GM12878 (cell line): ENCODE results near the gene GARIN5B. TPM values are rescaled to one million over a fixed set of nuclear protein-coding genes. Genes with fewer than 3 reads are reported as not detected.
"Not testable (repeated sequence)": the region's sequence is repeated elsewhere in the genome, so short reads cannot be mapped to it uniquely, and the experiment has no call there.

Source experiments
- ATAC-seq: fragments of 200-7000 bp; cut with Tn5 transposase; 3 replicates; pipeline ENCODE4 v1.9.1; 2020; ENCODE audit warnings: mild to moderate bottlenecking, moderate library complexity
- BruUV-seq: library from RNA; stranded (reverse); fragments of 400-500 nt; replicated peaks from 2 replicates; lab custom pipeline; 2021; lab: Mats Ljungman, UMichigan
- CTCF ChIA-PET: fragments of 300-600 bp; sonication (Branson Sonifier 250); formaldehyde crosslinking; extraction: SDS; loops from one replicate; lab custom pipeline; 2021; ENCODE audit warnings: inconsistent platforms; lab: Yijun Ruan, JAX
- POLR2A ChIA-PET: fragments of 350-600 bp; formaldehyde crosslinking; extraction: SDS; loops from one replicate; lab custom pipeline; 2021; ENCODE audit warnings: inconsistent platforms; lab: Charles Lee
- RAD21 ChIA-PET: fragments of 300-600 bp; sonication (Branson Sonifier 250); formaldehyde crosslinking; loops from one replicate; lab custom pipeline; 2023; ENCODE audit warnings: antibody characterized with exemption; ENCODE audit not compliant: unreplicated experiment; lab: Charles Lee
- SMC1A ChIA-PET: fragments of 300-600 bp; sonication (Branson Sonifier 250); formaldehyde crosslinking; loops from one replicate; lab custom pipeline; 2023; ENCODE audit not compliant: unreplicated experiment, uncharacterized antibody; lab: Charles Lee
- DNase-seq: peaks from one replicate; pipeline ENCODE4 v3.0.0-alpha.2; 2011; ENCODE audit warnings: low read depth, low spot score
- FAIRE-seq: peaks from 3 replicates; lab custom pipeline; 2011; peaks lifted over from hg19 to GRCh38; lab: Jason Lieb, UNC
- H2AFZ ChIP-seq: 2 replicates; pipeline ENCODE4 v1.6.0; 2011; ENCODE audit warnings: low read depth, low read length, control low read depth; ENCODE audit not compliant: control insufficient read depth
- H3K27ac ChIP-seq: 2 replicates; pipeline ENCODE4 v1.5.1; 2011; ENCODE audit warnings: control low read depth; ENCODE audit not compliant: control insufficient read depth, insufficient read depth
- H3K27me3 ChIP-seq, 2 experiments: replicated peaks in 1 of 2; 2 replicates each; pipeline versions ENCODE4 v1.6.0 to v1.6.1; 2011; ENCODE audit warnings: low read length in 1 of 2; ENCODE audit not compliant: control insufficient read depth in 2 of 2, insufficient read depth in 2 of 2
- H3K36me3 ChIP-seq, 2 experiments: 2 replicates each; pipeline ENCODE4 v1.5.1; 2011; ENCODE audit warnings: low read length in 1 of 2; ENCODE audit not compliant: control insufficient read depth in 2 of 2, insufficient read depth in 2 of 2
- H3K4me1 ChIP-seq: 2 replicates; pipeline ENCODE4 v1.6.1; 2011; ENCODE audit warnings: mild to moderate bottlenecking, low read length, moderate library complexity, mixed read lengths; ENCODE audit not compliant: control insufficient read depth, insufficient read depth
- H3K4me2 ChIP-seq: 2 replicates; pipeline ENCODE4 v1.6.0; 2011; ENCODE audit warnings: control low read depth; ENCODE audit not compliant: control insufficient read depth, insufficient read depth
- H3K4me3 ChIP-seq: fragments of 200-600 bp; sonication (generic); 2 replicates; pipeline ENCODE4 v1.5.1; 2016
- H3K79me2 ChIP-seq: 2 replicates; pipeline ENCODE4 v1.6.0; 2011; ENCODE audit warnings: low read length; ENCODE audit not compliant: control insufficient read depth, insufficient read depth
- H3K9ac ChIP-seq: 2 replicates; pipeline ENCODE4 v1.8.0; 2011; ENCODE audit warnings: low read length, control low read depth, mixed read lengths; ENCODE audit not compliant: control insufficient read depth, insufficient read depth
- H3K9me3 ChIP-seq: replicated peaks from 3 replicates; pipeline ENCODE4 v1.5.1; 2011; ENCODE audit warnings: mild to moderate bottlenecking, low read length; ENCODE audit not compliant: control insufficient read depth, insufficient read depth
- H4K20me1 ChIP-seq: 2 replicates; pipeline ENCODE4 v1.6.0; 2011; ENCODE audit not compliant: control insufficient read depth, insufficient read depth
- CREB1 ChIP-seq: IDR thresholded peaks from 2 replicates; pipeline ENCODE4 v1.6.1; 2012; ENCODE audit warnings: low read depth, mild to moderate bottlenecking, inconsistent platforms
- CREM ChIP-seq: IDR thresholded peaks from 2 replicates; pipeline ENCODE4 v1.6.1; 2014; ENCODE audit warnings: antibody characterized with exemption, low read depth
- RCOR1 ChIP-seq: conservative IDR thresholded peaks from 2 replicates; pipeline ENCODE4 v1.6.1; 2012; ENCODE audit warnings: low read depth, low read length, improper control_type of control experiment
- RFX5 ChIP-seq: IDR thresholded peaks from 2 replicates; pipeline ENCODE4 v1.6.1; 2011; ENCODE audit warnings: low read depth, low read length, improper control_type of control experiment
- RUNX3 ChIP-seq: IDR thresholded peaks from 2 replicates; pipeline ENCODE4 v1.6.1; 2012; ENCODE audit warnings: low read length, inconsistent platforms
- WGBS: methylation state at CpG from one replicate; pipeline ENCODE4 v1.1.6; 2016; ENCODE audit warnings: low lambda C conversion rate; ENCODE audit not compliant: insufficient replicate concordance, insufficient coverage; ENCODE audit errors: missing lambda C conversion rate; 5-methylcytosine and 5-hydroxymethylcytosine counted together
- in situ Hi-C: fragments of 300-500 bp; cut with MboI; formaldehyde crosslinking; loops from 9 replicates; pipeline ENCODE4 v1.14.3; 2018; ENCODE audit warnings: mixed read lengths
- intact Hi-C: fragments of 100-400 bp; cut with micrococcal nuclease; formaldehyde crosslinking; loops from one replicate; pipeline ENCODE4 v1.14.2; 2022; ENCODE audit not compliant: unreplicated experiment
- polyA plus RNA-seq, 11 experiments: library from polyadenylated mRNA; depleted of rRNA in 4 of 11; unstranded in 6 of 11; stranded (reverse) in 5 of 11; fragments of >200 nt; fragmentation: Nextera tagmentation in 4 of 11; fragmentation: Illumina TruSeq in 1 of 11; extraction: Ambion mirVana in 4 of 11; extraction: Trizol in 1 of 11; gene quantifications; 1 replicate in 1 of 11; 2 replicates in 10 of 11; pipeline versions ENCODE4 v1.2.1 to v1.2.3, GENCODE V29; 2011 to 2016; ENCODE audit warnings: inconsistent platforms in 2 of 11, missing spikeins in 2 of 11, low read depth in 1 of 11
- total RNA-seq, 4 experiments: library from RNA; depleted of rRNA in 3 of 4; stranded (reverse); fragments of >200 nt in 3 of 4; fragmentation: Illumina TruSeq in 1 of 4; extraction: Trizol in 1 of 4; gene quantifications; 2 replicates each; pipeline versions ENCODE4 v1.2.1 to v1.2.3, GENCODE V29; 2013 to 2021

Gene GARIN5B
- total and polyA plus RNA-seq, 10 of the 15 experiments (the other 5 are each of a cell fraction or from before 2014, with no cell fraction given) = not detected

GRCh38 chr19:55328774-55329318 is 34.2 kb downstream of the GARIN5B start:
- H3K4me1 ChIP-seq, DNase-seq, H3K4me2 ChIP-seq, BruUV-seq, SMC1A ChIA-PET, FAIRE-seq, H3K27me3 ChIP-seq, H2AFZ ChIP-seq, H3K79me2 ChIP-seq, in situ Hi-C loops, H3K36me3 ChIP-seq, H3K4me3 ChIP-seq, RAD21 ChIA-PET, H4K20me1 ChIP-seq, H3K27ac ChIP-seq, POLR2A ChIA-PET, intact Hi-C loops, H3K9me3 ChIP-seq, H3K9ac ChIP-seq: not testable (repeated sequence)
- CTCF ChIA-PET = interaction anchor here (0.8 kb wide), 1 partner anchor 8 kb away, joined by 3 read pairs; no protein-coding TSS in a partner anchor
- peak; percentile 63; the same call in 2 of the 3 replicates for ATAC-seq
- peak; percentile 76 for TF ChIP-seq CREB1
- peak; percentile 96 for TF ChIP-seq RFX5
- TF ChIP-seq CREM = 0 out of 2 replicates have a peak, but pooled peaks have one; percentile 37
- WGBS = 36% methylated on average over 4 of the region's 4 CpGs

GRCh38 chr19:55325172-55325571 is 37.9 kb downstream of the GARIN5B start, which contains the start of gene TMEM150B:
Gene TMEM150B (minus strand): TSS chr19:55325341. CDS start chr19:55321036, 4,305 bp downstream.
- H3K4me1 ChIP-seq = no peaks in the 10 kb centered on the region
- H3K27me3 ChIP-seq = no peaks in the 10 kb centered on the region
- TF ChIP-seq RUNX3 = peak; percentile 23; the same call in 1 of the 2 replicates
- no peak for TF ChIP-seq RFX5
- no peak for TF ChIP-seq RCOR1
- DNase-seq = no peak
- H3K79me2 ChIP-seq = no peaks in the 10 kb centered on the region
- no peaks in the 10 kb centered on the region for H3K9me3 ChIP-seq
- no peaks in the 10 kb centered on the region for H4K20me1 ChIP-seq
- ChIA-PET POLR2A (interaction anchor here (0.6 to 2.2 kb wide), 2 partner anchors 14 to 35 kb away, joined by 4 to 7 read pairs; partner anchors contain the start of gene KMT5C), CTCF (interaction anchor here (0.9 to 1.4 kb wide), 2 partner anchors 22 to 24 kb away, joined by 3 to 4 read pairs; no protein-coding TSS in a partner anchor), RAD21 (interaction anchor here (1.0 kb wide), 1 partner anchor 14 kb away, joined by 3 read pairs; the partner anchor contains the start of gene KMT5C), SMC1A (no interaction called here)
- peak within 1 kb of the TSS; percentile 3 for H2AFZ ChIP-seq
- no peak for FAIRE-seq
- in situ Hi-C loops (no loop called here), intact Hi-C loops (no loop called here)
- H3K4me3 ChIP-seq = no peak within 1 kb of the TSS
- H3K27ac ChIP-seq = no peak within 1 kb of the TSS
- BruUV-seq = no TSS peak
- no peaks in the 10 kb centered on the region for H3K36me3 ChIP-seq
- WGBS = 38% methylated on average over 14 of the region's 14 CpGs
- no peak within 1 kb of the TSS for H3K4me2 ChIP-seq
- ATAC-seq = no peak
- no peak within 1 kb of the TSS for H3K9ac ChIP-seq
